Heart left ventricle (tissue), 16 donors: Measurements from ENCODE around the gene ANKRD11. TPM values are rescaled to one million over a fixed set of nuclear protein-coding genes. Genes with fewer than 3 reads are reported as not detected.
A peak's percentile ranks its signal among the peaks of the same experiment; 100 is the strongest.

Source experiments
- ATAC-seq, 4 donors: fragments of 200-7000 bp; cut with Tn5 transposase; one replicate each; pipeline ENCODE4 v1.9.1; 2020 to 2022; ENCODE audit warnings: moderate library complexity in 4 of 4, mild to moderate bottlenecking in 3 of 4, moderate number of reproducible peaks in 1 of 4
- DNase-seq, 5 donors: peaks; one replicate each; pipeline ENCODE4 v3.0.0-alpha.2; 2020
- H3K27ac ChIP-seq, 12 donors: fragments of 200-600 bp; sonication (generic) in 4 of 12; one replicate each; pipeline versions ENCODE4 v1.5.0 to v1.8.0; 2016 to 2022; ENCODE audit warnings: mild to moderate bottlenecking in 2 of 12
- H3K27me3 ChIP-seq, 9 donors: fragments of 200-600 bp; sonication (generic) in 2 of 9; one replicate each; pipeline versions ENCODE4 v1.5.1 to v1.8.0; 2016 to 2022; ENCODE audit warnings: mild to moderate bottlenecking in 3 of 9
- H3K36me3 ChIP-seq, 9 donors: fragments of 200-600 bp; sonication (generic) in 2 of 9; one replicate each; pipeline versions ENCODE4 v1.5.0 to v1.8.0; 2018 to 2022; ENCODE audit warnings: mild to moderate bottlenecking in 2 of 9
- H3K4me1 ChIP-seq, 12 donors: fragments of 200-600 bp; sonication (generic) in 4 of 12; one replicate each; pipeline versions ENCODE4 v1.5.0 to v1.8.0; 2016 to 2022; ENCODE audit warnings: mild to moderate bottlenecking in 3 of 12
- H3K4me3 ChIP-seq, 12 donors: fragments of 200-600 bp; sonication (generic) in 4 of 12; one replicate each; pipeline versions ENCODE4 v1.5.0 to v1.8.0; 2017 to 2022; ENCODE audit warnings: mild to moderate bottlenecking in 9 of 12, moderate library complexity in 4 of 12
- H3K9me3 ChIP-seq, 12 donors: fragments of 200-600 bp; sonication (generic) in 4 of 12; one replicate each; pipeline versions ENCODE4 v1.5.0 to v1.8.0; 2016 to 2022; ENCODE audit warnings: mild to moderate bottlenecking in 1 of 12
- CTCF ChIP-seq, 12 donors: fragments of 200-600 bp; sonication (generic) in 4 of 12; IDR thresholded peaks; one replicate each; pipeline versions ENCODE4 v1.5.0 to v1.8.0; 2018 to 2022; ENCODE audit warnings: antibody characterized with exemption in 12 of 12, mild to moderate bottlenecking in 5 of 12
- POLR2A ChIP-seq, 2 donors: fragments of 450-650 bp; IDR thresholded peaks; one replicate each; pipeline ENCODE4 v1.6.1; 2017; ENCODE audit warnings: antibody characterized with exemption in 2 of 2, mild to moderate bottlenecking in 2 of 2, moderate library complexity in 2 of 2
- WGBS, 4 donors: extraction: QIAGEN DNeasy Blood & Tissue Kit in 2 of 4; methylation state at CpG; one replicate each; pipeline versions ENCODE4 v1.1.5 to v1.1.7; 2013 to 2018; 5-methylcytosine and 5-hydroxymethylcytosine counted together
- intact Hi-C, 10 donors: fragments of 100-400 bp; cut with DNase I; formaldehyde crosslinking; loops; one replicate each; pipeline versions ENCODE4 v1.11.1 to v1.14.2; 2022
- polyA plus RNA-seq, 2 donors: library from polyadenylated mRNA; stranded (reverse); fragments of 200-250 nt; gene quantifications; one replicate each; pipeline ENCODE4 v1.2.3, GENCODE V29; 2013
- total RNA-seq, 9 donors: library from RNA; depleted of rRNA in 2 of 9; stranded (reverse); fragments of >200 nt in 2 of 9; fragmentation: NEBNext Ultra II Directional in 3 of 9; extraction: Animal tissue kit (Norgen Biotek cat#: 25700) in 3 of 9; gene quantifications; one replicate each; pipeline versions ENCODE4 v1.1.0 to v1.2.4, GENCODE V29; 2016 to 2023
- donor health status: ischemic (EF 13 %, LVEDD 7.1; RV severe dilation, severe dysfunction).
- donor health status: healthy with polysubstance abuse.
- donor health status: DM: no; HTN: yes; CAD: no.
- donor health status: DM: no; HTN: no; CAD: no.
- donor health status: ischemic (EF 25% LVEDD 6.9; RV normal size, moderate dysfunction).
- donor health status: ischemic (EF 25% LVEDD 5.7; RV mildly dilated, moderate dysfunction).
- donor health status: healthy.
- donor health status: DM: yes; HTN: yes; CAD: no.
- donor health status: ischemic (EF 35%, LVEDD 5.7; RV mildly dilated, moderate dysfunction).
- donor health status: nonischemic (EF 11% LVEDD 7.7; RV severe dilation, severe dysfunction).
- donor health status: DM: yes; HTN: yes; CAD: no.
- donor health status: PGD.
- donor health status: ischemic (EF 29% LVEDD 5.4; RV normal size, mild dysfunction).
- donor health status: nonischemic (EF 23%, LVEDD 6.1; RV moderate dilation, normal function).

Gene ANKRD11
- total and polyA plus RNA-seq, 11 donors, result 53.6 to 123 (median 67.7) TPM

GRCh38 chr16:89314854-89315253, 175.5 kb downstream of the ANKRD11 start:
- no peak for TF ChIP-seq CTCF (IDR thresholded peaks at IDR 0.05)
- no peak for TF ChIP-seq POLR2A (IDR thresholded peaks at IDR 0.05)
- no peak overlapping the region for H3K4me3 ChIP-seq
- DNase-seq (peak in 1 of 5 donors; percentile 4), ATAC-seq (no peak)
- H3K9me3 ChIP-seq, result no peaks in the 10 kb centered on the region
- WGBS, 4 donors, result 80 to 91% (median 81%) methylated on average over 6 to 8 of the region's 8 CpGs
- intact Hi-C loops, result loop anchor here in 1 of 10 donors (5.0 kb wide), 1 partner anchor 192 kb away; the partner anchor contains the start of gene SPG7
- peak overlapping the region in 5 of 12 donors; percentile 30 to 83 (median 65) for H3K27ac ChIP-seq
- H3K4me1 ChIP-seq, result peaks cover 12 to 78% (median 55%) of the 10 kb centered on the region in 12 donors
- no peaks in the 10 kb centered on the region for H3K27me3 ChIP-seq
- peaks cover 0 to 40% (median 18%) of the 10 kb centered on the region in 9 donors for H3K36me3 ChIP-seq

GRCh38 chr16:89314357-89314756, 176.0 kb downstream of the ANKRD11 start:
- no peak for ATAC-seq
- Histone ChIP-seq H3K27me3 (no peaks in the 10 kb centered on the region), H3K9me3 (no peaks in the 10 kb centered on the region), H3K36me3 (peaks cover 0 to 42% (median 18%) of the 10 kb centered on the region in 9 donors), H3K4me1 (peaks cover 8 to 73% (median 50%) of the 10 kb centered on the region in 12 donors), H3K4me3 (no peak overlapping the region), H3K27ac (peak overlapping the region in 3 of 12 donors; percentile 5 to 83 (median 30))
- intact Hi-C loops, result no loop called here
- no peak for TF ChIP-seq POLR2A (IDR thresholded peaks at IDR 0.05)
- no peak for TF ChIP-seq CTCF (IDR thresholded peaks at IDR 0.05)
- DNase-seq, result peak in 1 of 5 donors; percentile 33
- WGBS, 4 donors, result 71 to 86% (median 75%) methylated on average over 14 of the region's 14 CpGs

GRCh38 chr16:89313583-89313982, 176.8 kb downstream of the ANKRD11 start:
- Histone ChIP-seq H3K4me1 (peaks cover 8 to 70% (median 45%) of the 10 kb centered on the region in 12 donors), H3K9me3 (no peaks in the 10 kb centered on the region), H3K27me3 (no peaks in the 10 kb centered on the region), H3K4me3 (no peak overlapping the region), H3K36me3 (peaks cover 0 to 42% (median 18%) of the 10 kb centered on the region in 9 donors), H3K27ac (peak overlapping the region in 1 of 12 donors; percentile 83)
- TF ChIP-seq CTCF (IDR thresholded peaks at IDR 0.05), result no peak
- no peak for TF ChIP-seq POLR2A (IDR thresholded peaks at IDR 0.05)
- 55 to 75% (median 66%) methylated on average over 3 of the region's 3 CpGs for WGBS, 4 donors
- DNase-seq (no peak), ATAC-seq (no peak)
- intact Hi-C loops, result no loop called here

- H3K4me1 ChIP-seq, result peaks cover 8 to 65% (median 39%) of the 10 kb centered on the region in 12 donors
- H3K4me3 ChIP-seq, result no peak overlapping the region
- H3K9me3 ChIP-seq, result no peaks in the 10 kb centered on the region
- H3K36me3 ChIP-seq, result peaks cover 0 to 42% (median 18%) of the 10 kb centered on the region in 9 donors
- ATAC-seq, result no peak
- intact Hi-C loops, result no loop called here
- no peaks in the 10 kb centered on the region for H3K27me3 ChIP-seq
- no peak overlapping the region for H3K27ac ChIP-seq
- 90 to 92% (median 91%) methylated on average over 16 to 22 of the region's 22 CpGs for WGBS, 4 donors
- DNase-seq, result no peak
- TF ChIP-seq POLR2A (IDR thresholded peaks at IDR 0.05), result no peak
Observed at GRCh38 chr16:89312598-89313299, 177.6 kb downstream of the ANKRD11 start.
